Measurements from ENCODE around the gene GSC2.

Gene GSC2

DNA sequence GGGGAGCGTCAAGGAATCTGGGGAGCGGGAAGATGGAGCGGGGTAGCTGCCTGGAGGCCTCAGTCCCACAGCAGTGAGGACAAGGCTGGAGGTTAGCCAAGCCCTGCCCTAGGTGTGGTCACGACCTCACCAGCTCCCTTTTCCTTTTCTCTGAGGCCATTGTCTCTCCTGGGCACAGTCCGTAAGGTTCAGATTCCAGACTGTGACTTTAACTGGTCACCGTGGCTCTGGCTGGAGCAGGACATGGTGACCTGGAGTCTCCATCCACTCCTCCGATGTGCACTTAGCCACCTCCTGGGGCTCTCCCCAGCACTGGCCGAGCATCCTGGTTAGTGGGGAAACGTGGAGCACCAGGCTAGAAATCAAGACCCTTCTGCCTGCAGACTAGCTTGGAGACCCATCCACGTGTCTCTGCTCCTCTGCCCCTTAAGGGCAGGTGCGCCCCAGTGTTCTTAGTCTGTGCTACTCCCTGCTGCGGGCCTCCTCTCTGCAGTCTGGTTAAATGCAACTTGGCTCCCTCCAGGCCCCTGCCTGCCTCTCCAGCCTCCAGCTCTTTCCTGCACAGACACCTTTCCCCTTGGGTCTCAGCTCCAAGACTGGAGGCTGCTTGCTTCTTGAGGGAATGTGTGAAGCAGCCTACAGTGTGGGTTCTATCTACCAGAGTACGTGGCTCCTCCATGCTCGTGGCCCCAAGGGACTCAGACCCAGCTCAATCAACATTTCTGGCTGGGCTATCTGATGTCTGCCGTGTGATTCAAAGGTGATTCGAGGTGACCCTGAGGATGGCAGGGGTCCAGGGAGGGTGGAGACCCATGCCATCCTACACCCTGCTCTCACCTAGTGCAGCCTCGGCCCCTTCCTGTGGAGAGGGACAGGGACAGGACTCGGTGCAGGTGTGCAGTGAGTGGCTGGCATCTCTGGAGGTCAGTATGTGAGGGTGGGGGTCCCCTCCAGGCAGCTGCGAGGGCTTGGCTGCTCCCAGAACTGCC lies 23.2 kb upstream of the GSC2 start:
- no peak for DNase-seq (ENCODE audit: low read depth, low spot score)
- TF ChIP-seq, protein P1, sequence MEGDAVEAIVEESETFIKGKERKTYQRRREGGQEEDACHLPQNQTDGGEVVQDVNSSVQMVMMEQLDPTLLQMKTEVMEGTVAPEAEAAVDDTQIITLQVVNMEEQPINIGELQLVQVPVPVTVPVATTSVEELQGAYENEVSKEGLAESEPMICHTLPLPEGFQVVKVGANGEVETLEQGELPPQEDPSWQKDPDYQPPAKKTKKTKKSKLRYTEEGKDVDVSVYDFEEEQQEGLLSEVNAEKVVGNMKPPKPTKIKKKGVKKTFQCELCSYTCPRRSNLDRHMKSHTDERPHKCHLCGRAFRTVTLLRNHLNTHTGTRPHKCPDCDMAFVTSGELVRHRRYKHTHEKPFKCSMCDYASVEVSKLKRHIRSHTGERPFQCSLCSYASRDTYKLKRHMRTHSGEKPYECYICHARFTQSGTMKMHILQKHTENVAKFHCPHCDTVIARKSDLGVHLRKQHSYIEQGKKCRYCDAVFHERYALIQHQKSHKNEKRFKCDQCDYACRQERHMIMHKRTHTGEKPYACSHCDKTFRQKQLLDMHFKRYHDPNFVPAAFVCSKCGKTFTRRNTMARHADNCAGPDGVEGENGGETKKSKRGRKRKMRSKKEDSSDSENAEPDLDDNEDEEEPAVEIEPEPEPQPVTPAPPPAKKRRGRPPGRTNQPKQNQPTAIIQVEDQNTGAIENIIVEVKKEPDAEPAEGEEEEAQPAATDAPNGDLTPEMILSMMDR (IDR thresholded peaks at IDR 0.05; ENCODE audit: low read depth, low read length): no peak
- in situ Hi-C loops (cut with HindIII; ENCODE audit: low sequenced_read_pairs): no loop called here
- peak overlapping the region; percentile 91 for H3K4me3 ChIP-seq (ENCODE audit: low read depth, low read length)

- in situ Hi-C loops (cut with HindIII; ENCODE audit: low sequenced_read_pairs): no loop called here
- TF ChIP-seq, protein P1 (IDR thresholded peaks at IDR 0.05; ENCODE audit: low read depth, low read length): no peak
- no peak for DNase-seq (ENCODE audit: low read depth, low spot score)
- H3K4me3 ChIP-seq (ENCODE audit: low read depth, low read length): peak overlapping the region; percentile 91
Measured at GRCh38 chr22:19172213-19173046, 22.3 kb upstream of the GSC2 start.

- in situ Hi-C loops (cut with HindIII; ENCODE audit: low sequenced_read_pairs): no loop called here
- no peak overlapping the region for H3K4me3 ChIP-seq (ENCODE audit: low read depth, low read length)
- TF ChIP-seq, protein P1 (IDR thresholded peaks at IDR 0.05; ENCODE audit: low read depth, low read length): no peak
- no peak for DNase-seq (ENCODE audit: low read depth, low spot score)
Measured at GRCh38 chr22:19169947-19170318, 19.8 kb upstream of the GSC2 start.

GRCh38 chr22:19169002-19169946 lies 19.2 kb upstream of the GSC2 start:
- H3K4me3 ChIP-seq (ENCODE audit: low read depth, low read length): peak overlapping the region; percentile 29
- in situ Hi-C loops (cut with HindIII; ENCODE audit: low sequenced_read_pairs): no loop called here
- TF ChIP-seq, protein P1 (IDR thresholded peaks at IDR 0.05; ENCODE audit: low read depth, low read length): no peak
- DNase-seq (ENCODE audit: low read depth, low spot score): no peak

GRCh38 chr22:19168088-19168890 lies 18.2 kb upstream of the GSC2 start:
- in situ Hi-C loops (cut with HindIII; ENCODE audit: low sequenced_read_pairs): no loop called here

More at GRCh38 chr22:19168088-19168890, 18.2 kb upstream of the GSC2 start:
- no peak overlapping the region for H3K4me3 ChIP-seq (ENCODE audit: low read depth, low read length)
- DNase-seq (ENCODE audit: low read depth, low spot score): no peak
- TF ChIP-seq, protein P1 (IDR thresholded peaks at IDR 0.05; ENCODE audit: low read depth, low read length): no peak
